GM15510 (cell line): Measurements from ENCODE around the gene TRIM42.

Experiments used
- POLR2A ChIP-seq: IDR thresholded peaks from 3 replicates; pipeline ENCODE4 v1.6.1; 2011; ENCODE audit warnings: borderline replicate concordance; ENCODE audit not compliant: insufficient read length; ENCODE audit errors: extremely low read depth

Gene TRIM42

GRCh38 chr3:140677764-140678163 lies at the start of gene TRIM42:
Gene TRIM42, plus strand, starts transcription at chr3:140678064. Its CDS starts 166 bp downstream, at chr3:140678230.
- no peak for TF ChIP-seq POLR2A

GRCh38 chr3:140628606-140629005 lies 49.3 kb upstream of the TRIM42 start:
- no peak for TF ChIP-seq POLR2A

GRCh38 chr3:140629357-140630137 lies 48.3 kb upstream of the TRIM42 start:
- TF ChIP-seq POLR2A, result no peak

- TF ChIP-seq POLR2A, result no peak
Measured at GRCh38 chr3:140630366-140630765, 47.5 kb upstream of the TRIM42 start.

- TF ChIP-seq POLR2A, result no peak
Measured at GRCh38 chr3:140630866-140631265, 47.0 kb upstream of the TRIM42 start.

GRCh38 chr3:140635276-140635675 lies 42.6 kb upstream of the TRIM42 start:
- no peak for TF ChIP-seq POLR2A

GRCh38 chr3:140636406-140637138 lies 41.3 kb upstream of the TRIM42 start:
- TF ChIP-seq POLR2A, result no peak

GRCh38 chr3:140651287-140651686 lies 26.6 kb upstream of the TRIM42 start:
- TF ChIP-seq POLR2A, result no peak

GRCh38 chr3:140655678-140656077 lies 22.2 kb upstream of the TRIM42 start:
- no peak for TF ChIP-seq POLR2A

- no peak for TF ChIP-seq POLR2A
Measured at GRCh38 chr3:140664111-140664510, 13.8 kb upstream of the TRIM42 start.

- no peak for TF ChIP-seq POLR2A
Measured at GRCh38 chr3:140682586-140682985, 4.7 kb downstream of the TRIM42 start.

GRCh38 chr3:140686128-140686527 lies 8.3 kb downstream of the TRIM42 start:
- no peak for TF ChIP-seq POLR2A

GRCh38 chr3:140686948-140687347 lies 9.1 kb downstream of the TRIM42 start:
- TF ChIP-seq POLR2A, result no peak

- TF ChIP-seq POLR2A, result no peak
Measured at GRCh38 chr3:140695361-140696061, 17.6 kb downstream of the TRIM42 start.

GRCh38 chr3:140699516-140700231 lies 21.8 kb downstream of the TRIM42 start:
- TF ChIP-seq POLR2A, result no peak

- TF ChIP-seq POLR2A, result no peak
Measured at GRCh38 chr3:140702281-140702680, 24.4 kb downstream of the TRIM42 start.

GRCh38 chr3:140703496-140703895 lies 25.6 kb downstream of the TRIM42 start:
- TF ChIP-seq POLR2A, result no peak
